Colonic mucosa (tissue), 4 donors: ENCODE data around the gene CYP26A1. TPM values are rescaled to one million over a fixed set of nuclear protein-coding genes. Genes with fewer than 3 reads are reported as not detected.

Experiments
- DNase-seq: peaks from one replicate; pipeline ENCODE4 v3.0.0-alpha.2; 2020
- H3K27ac ChIP-seq: fragments of 200-600 bp; one replicate; pipeline ENCODE4 v1.8.0; 2021
- H3K27me3 ChIP-seq: fragments of 200-600 bp; one replicate; pipeline ENCODE4 v1.8.0; 2021
- H3K36me3 ChIP-seq: fragments of 200-600 bp; one replicate; pipeline ENCODE4 v1.8.0; 2021
- H3K4me1 ChIP-seq: fragments of 200-600 bp; one replicate; pipeline ENCODE4 v1.8.0; 2021; ENCODE audit warnings: mild to moderate bottlenecking
- H3K4me3 ChIP-seq: fragments of 200-600 bp; one replicate; pipeline ENCODE4 v1.8.0; 2021
- H3K9ac ChIP-seq, 2 donors: one replicate each; pipeline ENCODE4 v1.7.0; 2013; ENCODE audit warnings: control low read depth in 2 of 2, low read depth in 2 of 2, low read length in 2 of 2
- H3K9me3 ChIP-seq: fragments of 200-600 bp; one replicate; pipeline ENCODE4 v1.8.0; 2021
- intact Hi-C: fragments of 100-400 bp; cut with DNase I; formaldehyde crosslinking; loops from one replicate; pipeline ENCODE4 v1.14.1; 2022
- total RNA-seq, 2 donors: library from RNA; stranded (reverse); fragmentation: NEBNext Ultra II Directional in 1 of 2; extraction: Animal tissue kit (Norgen Biotek cat#: 25700) in 1 of 2; gene quantifications; one replicate each; pipeline ENCODE4 v1.2.1, GENCODE V29; 2021
- TF ChIP-seq, protein P1 (sequence below): fragments of 200-600 bp; IDR thresholded peaks from one replicate; pipeline ENCODE4 v1.8.0; 2022; ENCODE audit warnings: antibody characterized with exemption, mild to moderate bottlenecking
- donor health status: healthy.
- donor health status: DM: no; HTN: no; CAD: no.
- donor health status: DM: no; HTN: no; CAD: no.

CYP26A1 gene, protein sequence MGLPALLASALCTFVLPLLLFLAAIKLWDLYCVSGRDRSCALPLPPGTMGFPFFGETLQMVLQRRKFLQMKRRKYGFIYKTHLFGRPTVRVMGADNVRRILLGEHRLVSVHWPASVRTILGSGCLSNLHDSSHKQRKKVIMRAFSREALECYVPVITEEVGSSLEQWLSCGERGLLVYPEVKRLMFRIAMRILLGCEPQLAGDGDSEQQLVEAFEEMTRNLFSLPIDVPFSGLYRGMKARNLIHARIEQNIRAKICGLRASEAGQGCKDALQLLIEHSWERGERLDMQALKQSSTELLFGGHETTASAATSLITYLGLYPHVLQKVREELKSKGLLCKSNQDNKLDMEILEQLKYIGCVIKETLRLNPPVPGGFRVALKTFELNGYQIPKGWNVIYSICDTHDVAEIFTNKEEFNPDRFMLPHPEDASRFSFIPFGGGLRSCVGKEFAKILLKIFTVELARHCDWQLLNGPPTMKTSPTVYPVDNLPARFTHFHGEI
- total RNA-seq, result not detected

DNA sequence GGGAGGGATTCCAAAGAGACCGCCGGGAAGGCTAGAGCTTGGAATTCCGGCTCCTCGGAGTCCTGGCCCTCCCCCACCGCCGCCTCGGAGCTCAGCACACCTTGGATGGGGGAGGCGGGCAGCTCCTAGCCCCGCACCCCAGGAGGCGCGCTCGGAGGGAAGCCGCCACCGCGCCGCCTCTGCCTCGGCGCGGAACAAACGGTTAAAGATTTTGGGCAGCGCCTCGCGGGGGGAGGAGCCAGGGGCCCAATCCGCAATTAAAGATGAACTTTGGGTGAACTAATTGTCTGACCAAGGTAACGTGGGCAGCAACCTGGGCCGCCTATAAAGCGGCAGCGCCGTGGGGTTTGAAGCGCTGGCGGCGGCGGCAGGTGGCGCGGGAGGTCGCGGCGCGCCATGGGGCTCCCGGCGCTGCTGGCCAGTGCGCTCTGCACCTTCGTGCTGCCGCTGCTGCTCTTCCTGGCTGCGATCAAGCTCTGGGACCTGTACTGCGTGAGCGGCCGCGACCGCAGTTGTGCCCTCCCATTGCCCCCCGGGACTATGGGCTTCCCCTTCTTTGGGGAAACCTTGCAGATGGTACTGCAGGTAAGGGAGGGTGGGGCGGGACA, at the start of gene CYP26A1:
Gene CYP26A1 (plus strand): TSS at position 355 of the 608 bp plus-strand sequence. CDS start 42 bp downstream, at position 397.
- no peaks in the 10 kb centered on the region for H3K36me3 ChIP-seq
- peaks cover 72% of the 10 kb centered on the region for H3K27me3 ChIP-seq
- DNase-seq, result no peak
- TF ChIP-seq, protein P1, sequence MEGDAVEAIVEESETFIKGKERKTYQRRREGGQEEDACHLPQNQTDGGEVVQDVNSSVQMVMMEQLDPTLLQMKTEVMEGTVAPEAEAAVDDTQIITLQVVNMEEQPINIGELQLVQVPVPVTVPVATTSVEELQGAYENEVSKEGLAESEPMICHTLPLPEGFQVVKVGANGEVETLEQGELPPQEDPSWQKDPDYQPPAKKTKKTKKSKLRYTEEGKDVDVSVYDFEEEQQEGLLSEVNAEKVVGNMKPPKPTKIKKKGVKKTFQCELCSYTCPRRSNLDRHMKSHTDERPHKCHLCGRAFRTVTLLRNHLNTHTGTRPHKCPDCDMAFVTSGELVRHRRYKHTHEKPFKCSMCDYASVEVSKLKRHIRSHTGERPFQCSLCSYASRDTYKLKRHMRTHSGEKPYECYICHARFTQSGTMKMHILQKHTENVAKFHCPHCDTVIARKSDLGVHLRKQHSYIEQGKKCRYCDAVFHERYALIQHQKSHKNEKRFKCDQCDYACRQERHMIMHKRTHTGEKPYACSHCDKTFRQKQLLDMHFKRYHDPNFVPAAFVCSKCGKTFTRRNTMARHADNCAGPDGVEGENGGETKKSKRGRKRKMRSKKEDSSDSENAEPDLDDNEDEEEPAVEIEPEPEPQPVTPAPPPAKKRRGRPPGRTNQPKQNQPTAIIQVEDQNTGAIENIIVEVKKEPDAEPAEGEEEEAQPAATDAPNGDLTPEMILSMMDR, result no peak
- H3K9me3 ChIP-seq, result no peaks in the 10 kb centered on the region
- intact Hi-C loops, result no loop called here
- no peak within 1 kb of the TSS for H3K27ac ChIP-seq
- peak within 1 kb of the TSS; percentile 16 for H3K4me3 ChIP-seq
- peaks cover 10% of the 10 kb centered on the region for H3K4me1 ChIP-seq
- H3K9ac ChIP-seq, result no peak within 1 kb of the TSS

DNA sequence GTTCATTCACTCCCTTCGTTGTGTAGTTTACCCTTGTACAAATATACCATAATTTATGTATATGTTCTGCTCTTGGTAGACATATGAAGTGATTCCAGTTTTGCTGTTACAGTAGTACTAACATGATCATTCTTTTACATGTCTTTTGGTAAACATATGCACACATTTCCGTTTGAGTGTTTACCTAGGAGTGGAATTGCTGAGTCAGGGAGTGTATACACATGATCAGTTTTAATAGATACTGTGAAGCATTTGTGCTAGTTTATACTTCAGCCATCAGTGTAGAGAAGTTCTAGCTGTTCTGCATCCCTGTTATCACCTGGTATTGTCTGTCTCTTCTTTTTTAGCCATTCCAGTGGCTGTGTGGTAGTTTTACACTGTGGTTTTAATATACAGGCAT, 47.6 kb upstream of the CYP26A1 start:
- H3K4me3 ChIP-seq, result no peak overlapping the region
- intact Hi-C loops, result no loop called here
- TF ChIP-seq, protein P1, result no peak
- H3K9me3 ChIP-seq, result no peaks in the 10 kb centered on the region
- no peaks in the 10 kb centered on the region for H3K36me3 ChIP-seq
- no peaks in the 10 kb centered on the region for H3K27me3 ChIP-seq
- no peak overlapping the region for H3K27ac ChIP-seq
- DNase-seq, result no peak
- no peaks in the 10 kb centered on the region for H3K4me1 ChIP-seq
- H3K9ac ChIP-seq, result no peak overlapping the region

- H3K27ac ChIP-seq, result no peak overlapping the region
- intact Hi-C loops, result no loop called here
- TF ChIP-seq, protein P1, result no peak
Measured at GRCh38 chr10:93027508-93027907, 46.2 kb upstream of the CYP26A1 start.

DNA sequence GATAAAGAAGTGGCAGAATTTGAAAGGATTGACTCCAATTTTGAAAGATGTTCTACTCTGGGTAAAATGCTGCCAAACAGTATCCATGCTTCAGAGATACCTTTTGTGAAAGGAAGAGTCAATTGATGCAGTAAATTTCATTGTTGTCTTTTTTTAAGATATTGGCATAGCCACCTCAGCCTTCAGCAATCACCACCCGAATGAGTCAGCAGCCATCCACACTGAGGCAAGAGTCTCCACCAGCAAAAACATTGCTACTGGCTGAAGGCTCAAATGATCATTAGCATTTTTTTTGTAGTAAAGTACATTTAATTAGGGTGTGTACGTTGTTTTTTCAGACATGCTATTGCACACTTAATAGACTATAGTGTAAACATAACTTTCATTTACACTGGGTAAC, 44.8 kb upstream of the CYP26A1 start:
- DNase-seq, result no peak
- no peak overlapping the region for H3K4me3 ChIP-seq
- TF ChIP-seq, protein P1, result no peak
- H3K27me3 ChIP-seq, result no peaks in the 10 kb centered on the region
- H3K36me3 ChIP-seq, result no peaks in the 10 kb centered on the region
- no peaks in the 10 kb centered on the region for H3K4me1 ChIP-seq
- H3K27ac ChIP-seq, result no peak overlapping the region
- no peak overlapping the region for H3K9ac ChIP-seq
- intact Hi-C loops, result no loop called here
- H3K9me3 ChIP-seq, result no peaks in the 10 kb centered on the region

More at GRCh38 chr10:93027508-93027907, 46.2 kb upstream of the CYP26A1 start:
- Histone ChIP-seq H3K4me3 (no peak overlapping the region), H3K9ac (no peak overlapping the region), H3K27me3 (no peaks in the 10 kb centered on the region), H3K4me1 (no peaks in the 10 kb centered on the region), H3K36me3 (no peaks in the 10 kb centered on the region), H3K9me3 (no peaks in the 10 kb centered on the region)
- DNase-seq, result no peak

- H3K27ac ChIP-seq, result no peak overlapping the region
- no peak overlapping the region for H3K4me3 ChIP-seq
- H3K9me3 ChIP-seq, result no peaks in the 10 kb centered on the region
- H3K27me3 ChIP-seq, result no peaks in the 10 kb centered on the region
- TF ChIP-seq, protein P1, result no peak
- no peaks in the 10 kb centered on the region for H3K36me3 ChIP-seq
- DNase-seq, result no peak
- no peaks in the 10 kb centered on the region for H3K4me1 ChIP-seq
- no peak overlapping the region for H3K9ac ChIP-seq
- intact Hi-C loops, result no loop called here
Measured at GRCh38 chr10:93030409-93030808, 43.3 kb upstream of the CYP26A1 start.
